ENCODE data around the gene CASKIN2.
"Not testable (repeated sequence)": the region's sequence is repeated elsewhere in the genome, so short reads cannot be mapped to it uniquely, and the experiment has no call there.

CASKIN2 gene

GRCh38 chr17:75493476-75494129 is 21.7 kb downstream of the CASKIN2 start:
- FAIRE-seq (no peak), DNase-seq (ENCODE audit: insufficient read length, low spot score) (no peak)

- DNase-seq (ENCODE audit: insufficient read length, low spot score) = no peak
- FAIRE-seq = no peak
Measured at GRCh38 chr17:75492555-75493168, 22.7 kb downstream of the CASKIN2 start.

- no peak for DNase-seq (ENCODE audit: insufficient read length, low spot score)
- no peak for FAIRE-seq
Measured at GRCh38 chr17:75491680-75492079, 23.7 kb downstream of the CASKIN2 start.

- no peak for FAIRE-seq
- DNase-seq (ENCODE audit: insufficient read length, low spot score) = no peak
Measured at GRCh38 chr17:75490953-75491649, 24.2 kb downstream of the CASKIN2 start.

GRCh38 chr17:75490173-75490743 is 25.1 kb downstream of the CASKIN2 start:
- FAIRE-seq (no peak), DNase-seq (ENCODE audit: insufficient read length, low spot score) (no peak)

- no peak for FAIRE-seq
- DNase-seq (ENCODE audit: insufficient read length, low spot score) = no peak
Measured at GRCh38 chr17:75489511-75489955, 25.8 kb downstream of the CASKIN2 start.

- no peak for DNase-seq (ENCODE audit: insufficient read length, low spot score)
- FAIRE-seq = no peak
Measured at GRCh38 chr17:75488693-75489510, 26.4 kb downstream of the CASKIN2 start.

- peak; percentile 95 for FAIRE-seq
- DNase-seq (ENCODE audit: insufficient read length, low spot score) = peak; percentile 87
Measured at GRCh38 chr17:75487351-75488070, 27.8 kb downstream of the CASKIN2 start.

GRCh38 chr17:75486951-75487350 is 28.4 kb downstream of the CASKIN2 start:
- peak; percentile 31 for FAIRE-seq
- DNase-seq (ENCODE audit: insufficient read length, low spot score) = no peak

- FAIRE-seq = no peak
Measured at GRCh38 chr17:75486151-75486550, 29.2 kb downstream of the CASKIN2 start.

GRCh38 chr17:75485688-75486087 is 29.6 kb downstream of the CASKIN2 start:
- DNase-seq (ENCODE audit: insufficient read length, low spot score) (no peak), FAIRE-seq (no peak)

More at GRCh38 chr17:75486151-75486550, 29.2 kb downstream of the CASKIN2 start:
- DNase-seq (ENCODE audit: insufficient read length, low spot score) = no peak

GRCh38 chr17:75482098-75482942 is 33.0 kb downstream of the CASKIN2 start:
- FAIRE-seq (no peak), DNase-seq (ENCODE audit: insufficient read length, low spot score) (no peak)

GRCh38 chr17:75481194-75482068 is 33.9 kb downstream of the CASKIN2 start:
- DNase-seq (ENCODE audit: insufficient read length, low spot score) (no peak), FAIRE-seq (no peak)

GRCh38 chr17:75480281-75480680 is 35.1 kb downstream of the CASKIN2 start:
- FAIRE-seq (no peak), DNase-seq (ENCODE audit: insufficient read length, low spot score) (no peak)

- DNase-seq (ENCODE audit: insufficient read length, low spot score) = no peak
- no peak for FAIRE-seq
Measured at GRCh38 chr17:75478508-75478907, 36.8 kb downstream of the CASKIN2 start.

GRCh38 chr17:75477490-75477862 is 37.9 kb downstream of the CASKIN2 start:
- DNase-seq (ENCODE audit: insufficient read length, low spot score); FAIRE-seq: not testable (repeated sequence)

GRCh38 chr17:75476752-75477489 is 38.4 kb downstream of the CASKIN2 start:
- FAIRE-seq (no peak), DNase-seq (ENCODE audit: insufficient read length, low spot score) (no peak)

All from GM19239 (cell line).